MM.1S (cell line): ENCODE results near the gene FAM78B.

Experiments
- DNase-seq: peaks from one replicate; pipeline ENCODE4 v3.0.0-alpha.2; 2015
- H2AFZ ChIP-seq: fragments of 300-600 bp; sonication (generic); 2 replicates; pipeline ENCODE4 v1.6.0; 2016; ENCODE audit warnings: antibody characterized with exemption, low read length
- H3F3A ChIP-seq: fragments of 300-600 bp; sonication (generic); 2 replicates; pipeline ENCODE4 v1.6.1; 2016; ENCODE audit warnings: mild to moderate bottlenecking, antibody characterized with exemption, low read length, moderate library complexity, mixed read lengths; ENCODE audit not compliant: insufficient read depth
- H3K27ac ChIP-seq: fragments of 300-600 bp; sonication (generic); 2 replicates; pipeline ENCODE4 v1.5.1; 2016; ENCODE audit warnings: mild to moderate bottlenecking, low read length
- H3K27me3 ChIP-seq: fragments of 300-600 bp; sonication (generic); replicated peaks from 2 replicates; pipeline ENCODE4 v1.6.0; 2016; ENCODE audit warnings: low read length; ENCODE audit not compliant: insufficient read depth
- H3K36me3 ChIP-seq: fragments of 300-600 bp; sonication (generic); replicated peaks from 2 replicates; pipeline ENCODE4 v1.6.1; 2016; ENCODE audit warnings: mild to moderate bottlenecking, low read length, mixed read lengths; ENCODE audit not compliant: insufficient read depth
- H3K4me1 ChIP-seq: fragments of 300-600 bp; sonication (generic); 2 replicates; pipeline ENCODE4 v1.6.1; 2016; ENCODE audit warnings: low read length, mixed read lengths
- H3K4me2 ChIP-seq: fragments of 300-600 bp; sonication (generic); 2 replicates; pipeline ENCODE4 v1.6.0; 2016; ENCODE audit warnings: low read depth, low read length
- H3K4me3 ChIP-seq: fragments of 300-600 bp; sonication (generic); 2 replicates; pipeline ENCODE4 v1.5.1; 2016; ENCODE audit warnings: low read length, mixed read lengths
- H3K79me2 ChIP-seq: fragments of 300-600 bp; sonication (generic); 2 replicates; pipeline ENCODE4 v1.6.1; 2016; ENCODE audit warnings: mixed run types, low read length, mixed read lengths
- H3K9ac ChIP-seq: fragments of 300-600 bp; sonication (generic); 2 replicates; pipeline ENCODE4 v1.6.1; 2016; ENCODE audit warnings: low read length, mixed read lengths
- H3K9me2 ChIP-seq: fragments of 300-600 bp; sonication (generic); replicated peaks from 2 replicates; pipeline ENCODE4 v1.6.1; 2016; ENCODE audit warnings: mild to moderate bottlenecking, low read length, mixed read lengths; ENCODE audit not compliant: insufficient read depth
- H3K9me3 ChIP-seq: fragments of 300-600 bp; sonication (generic); replicated peaks from 2 replicates; pipeline ENCODE4 v1.6.1; 2016; ENCODE audit warnings: mild to moderate bottlenecking, low read length, mixed read lengths; ENCODE audit not compliant: insufficient read depth
- H4K20me1 ChIP-seq: fragments of 300-600 bp; sonication (generic); 2 replicates; pipeline ENCODE4 v1.6.1; 2016; ENCODE audit warnings: mild to moderate bottlenecking, low read length, moderate library complexity, mixed read lengths; ENCODE audit not compliant: insufficient read depth
- CTCF ChIP-seq: fragments of 300-600 bp; sonication (generic); IDR thresholded peaks from 2 replicates; pipeline ENCODE4 v1.5.1; 2016; ENCODE audit warnings: antibody characterized with exemption, low read length, mixed read lengths
- EZH2 ChIP-seq: fragments of 300-600 bp; sonication (generic); optimal IDR thresholded peaks from 2 replicates; pipeline ENCODE3; 2017; ENCODE audit warnings: low read depth, mild to moderate bottlenecking, antibody characterized with exemption, low read length, mixed read lengths
- EZH2phosphoT487 ChIP-seq: fragments of 300-600 bp; sonication (generic); IDR thresholded peaks from 2 replicates; pipeline ENCODE4 v1.6.1; 2018; ENCODE audit warnings: antibody characterized with exemption, low read length

FAM78B gene

GRCh38 chr1:166083887-166084286, 82.9 kb downstream of the FAM78B start:
- no peak overlapping the region for H3K9ac ChIP-seq
- H3K9me2 ChIP-seq, result no peaks in the 10 kb centered on the region
- no peaks in the 10 kb centered on the region for H4K20me1 ChIP-seq
- H3K36me3 ChIP-seq, result no peaks in the 10 kb centered on the region
- TF ChIP-seq EZH2 (no peak), CTCF (no peak), EZH2phosphoT487 (no peak)
- H3K27ac ChIP-seq, result no peak overlapping the region
- H3K4me2 ChIP-seq, result no peak overlapping the region
- no peaks in the 10 kb centered on the region for H3K4me1 ChIP-seq
- no peaks in the 10 kb centered on the region for H3K79me2 ChIP-seq
- no peak overlapping the region for H3K4me3 ChIP-seq
- H3K27me3 ChIP-seq, result no peaks in the 10 kb centered on the region
- no peak for DNase-seq
- no peaks in the 10 kb centered on the region for H3K9me3 ChIP-seq
- no peaks in the 10 kb centered on the region for H3F3A ChIP-seq
- no peak overlapping the region for H2AFZ ChIP-seq

GRCh38 chr1:166082601-166083000, 84.2 kb downstream of the FAM78B start:
- DNase-seq, result no peak
- no peaks in the 10 kb centered on the region for H3F3A ChIP-seq
- H3K9me3 ChIP-seq, result no peaks in the 10 kb centered on the region
- H3K27ac ChIP-seq, result no peak overlapping the region
- no peaks in the 10 kb centered on the region for H3K9me2 ChIP-seq
- no peaks in the 10 kb centered on the region for H4K20me1 ChIP-seq
- no peaks in the 10 kb centered on the region for H3K36me3 ChIP-seq
- H3K4me1 ChIP-seq, result no peaks in the 10 kb centered on the region
- no peak overlapping the region for H3K9ac ChIP-seq
- H3K27me3 ChIP-seq, result no peaks in the 10 kb centered on the region
- no peak overlapping the region for H3K4me2 ChIP-seq
- H2AFZ ChIP-seq, result no peak overlapping the region
- H3K79me2 ChIP-seq, result no peaks in the 10 kb centered on the region
- TF ChIP-seq CTCF (no peak), EZH2 (no peak), EZH2phosphoT487 (no peak)
- no peak overlapping the region for H3K4me3 ChIP-seq

- no peaks in the 10 kb centered on the region for H3K9me3 ChIP-seq
- no peaks in the 10 kb centered on the region for H3K79me2 ChIP-seq
- no peak overlapping the region for H3K9ac ChIP-seq
- no peak overlapping the region for H2AFZ ChIP-seq
- H3K4me1 ChIP-seq, result no peaks in the 10 kb centered on the region
- H3K27me3 ChIP-seq, result no peaks in the 10 kb centered on the region
- H3K36me3 ChIP-seq, result no peaks in the 10 kb centered on the region
- no peaks in the 10 kb centered on the region for H3F3A ChIP-seq
- no peaks in the 10 kb centered on the region for H4K20me1 ChIP-seq
- no peaks in the 10 kb centered on the region for H3K9me2 ChIP-seq
- no peak overlapping the region for H3K27ac ChIP-seq
- no peak for DNase-seq
- H3K4me3 ChIP-seq, result no peak overlapping the region
- no peak overlapping the region for H3K4me2 ChIP-seq
- TF ChIP-seq EZH2phosphoT487 (no peak), CTCF (no peak), EZH2 (no peak)
Measured at GRCh38 chr1:166080967-166081870, 85.6 kb downstream of the FAM78B start.
